GM12878 (cell line): ENCODE results near the gene TRPM3. TPM values are rescaled to one million over a fixed set of nuclear protein-coding genes. Genes with fewer than 3 reads are reported as not detected.

ENCODE experiments used
- ATAC-seq: fragments of 200-7000 bp; cut with Tn5 transposase; 3 replicates; pipeline ENCODE4 v1.9.1; 2020; ENCODE audit warnings: mild to moderate bottlenecking, moderate library complexity
- BruUV-seq: library from RNA; stranded (reverse); fragments of 400-500 nt; replicated peaks from 2 replicates; lab custom pipeline; 2021; lab: Mats Ljungman, UMichigan
- CTCF ChIA-PET: fragments of 300-600 bp; sonication (Branson Sonifier 250); formaldehyde crosslinking; extraction: SDS; loops from one replicate; lab custom pipeline; 2021; ENCODE audit warnings: inconsistent platforms; lab: Yijun Ruan, JAX
- POLR2A ChIA-PET: fragments of 350-600 bp; formaldehyde crosslinking; extraction: SDS; loops from one replicate; lab custom pipeline; 2021; ENCODE audit warnings: inconsistent platforms; lab: Charles Lee
- RAD21 ChIA-PET: fragments of 300-600 bp; sonication (Branson Sonifier 250); formaldehyde crosslinking; loops from one replicate; lab custom pipeline; 2023; ENCODE audit warnings: antibody characterized with exemption; ENCODE audit not compliant: unreplicated experiment; lab: Charles Lee
- SMC1A ChIA-PET: fragments of 300-600 bp; sonication (Branson Sonifier 250); formaldehyde crosslinking; loops from one replicate; lab custom pipeline; 2023; ENCODE audit not compliant: unreplicated experiment, uncharacterized antibody; lab: Charles Lee
- DNase-seq: peaks from one replicate; pipeline ENCODE4 v3.0.0-alpha.2; 2011; ENCODE audit warnings: low read depth, low spot score
- FAIRE-seq: peaks from 3 replicates; lab custom pipeline; 2011; peaks lifted over from hg19 to GRCh38; lab: Jason Lieb, UNC
- H2AFZ ChIP-seq: 2 replicates; pipeline ENCODE4 v1.6.0; 2011; ENCODE audit warnings: low read depth, low read length, control low read depth; ENCODE audit not compliant: control insufficient read depth
- H3K27ac ChIP-seq: 2 replicates; pipeline ENCODE4 v1.5.1; 2011; ENCODE audit warnings: control low read depth; ENCODE audit not compliant: control insufficient read depth, insufficient read depth
- H3K27me3 ChIP-seq, 2 experiments: replicated peaks in 1 of 2; 2 replicates each; pipeline versions ENCODE4 v1.6.0 to v1.6.1; 2011; ENCODE audit warnings: low read length in 1 of 2; ENCODE audit not compliant: control insufficient read depth in 2 of 2, insufficient read depth in 2 of 2
- H3K36me3 ChIP-seq, 2 experiments: 2 replicates each; pipeline ENCODE4 v1.5.1; 2011; ENCODE audit warnings: low read length in 1 of 2; ENCODE audit not compliant: control insufficient read depth in 2 of 2, insufficient read depth in 2 of 2
- H3K4me1 ChIP-seq: 2 replicates; pipeline ENCODE4 v1.6.1; 2011; ENCODE audit warnings: mild to moderate bottlenecking, low read length, moderate library complexity, mixed read lengths; ENCODE audit not compliant: control insufficient read depth, insufficient read depth
- H3K4me2 ChIP-seq: 2 replicates; pipeline ENCODE4 v1.6.0; 2011; ENCODE audit warnings: control low read depth; ENCODE audit not compliant: control insufficient read depth, insufficient read depth
- H3K4me3 ChIP-seq: fragments of 200-600 bp; sonication (generic); 2 replicates; pipeline ENCODE4 v1.5.1; 2016
- H3K79me2 ChIP-seq: 2 replicates; pipeline ENCODE4 v1.6.0; 2011; ENCODE audit warnings: low read length; ENCODE audit not compliant: control insufficient read depth, insufficient read depth
- H3K9ac ChIP-seq: 2 replicates; pipeline ENCODE4 v1.8.0; 2011; ENCODE audit warnings: low read length, control low read depth, mixed read lengths; ENCODE audit not compliant: control insufficient read depth, insufficient read depth
- H3K9me3 ChIP-seq: replicated peaks from 3 replicates; pipeline ENCODE4 v1.5.1; 2011; ENCODE audit warnings: mild to moderate bottlenecking, low read length; ENCODE audit not compliant: control insufficient read depth, insufficient read depth
- H4K20me1 ChIP-seq: 2 replicates; pipeline ENCODE4 v1.6.0; 2011; ENCODE audit not compliant: control insufficient read depth, insufficient read depth
- CBX5 ChIP-seq: sonication (generic); IDR thresholded peaks from 2 replicates; pipeline ENCODE4 v1.6.1; 2016; ENCODE audit warnings: low read depth, moderate library complexity, mild to moderate bottlenecking, inconsistent platforms
- NFIC ChIP-seq: IDR thresholded peaks from 2 replicates; pipeline ENCODE4 v1.6.1; 2012; ENCODE audit warnings: low read depth, mild to moderate bottlenecking, inconsistent platforms, low read length, moderate library complexity
- PML ChIP-seq: IDR thresholded peaks from 2 replicates; pipeline ENCODE4 v1.6.1; 2012; ENCODE audit warnings: low read length, inconsistent platforms
- RAD51 ChIP-seq: fragments of 450-650 bp; IDR thresholded peaks from 2 replicates; pipeline ENCODE4 v1.6.1; 2016; ENCODE audit warnings: moderate library complexity, mild to moderate bottlenecking, inconsistent platforms
- RBBP5 ChIP-seq: fragments of 200-600 bp; sonication (generic); conservative IDR thresholded peaks from 2 replicates; pipeline ENCODE4 v1.6.1; 2016
- TAF1 ChIP-seq: IDR thresholded peaks from 2 replicates; pipeline ENCODE4 v1.6.1; 2011; ENCODE audit warnings: mild to moderate bottlenecking, low read depth, low read length, borderline replicate concordance
- WRNIP1 ChIP-seq: IDR thresholded peaks from 2 replicates; pipeline ENCODE4 v1.6.1; 2011; ENCODE audit warnings: low read depth, low read length, improper control_type of control experiment, borderline replicate concordance
- ZNF687 ChIP-seq: fragments of 450-650 bp; IDR thresholded peaks from 2 replicates; pipeline ENCODE4 v1.6.1; 2017; ENCODE audit warnings: mild to moderate bottlenecking, moderate library complexity
- WGBS: methylation state at CpG from one replicate; pipeline ENCODE4 v1.1.6; 2016; ENCODE audit warnings: low lambda C conversion rate; ENCODE audit not compliant: insufficient replicate concordance, insufficient coverage; ENCODE audit errors: missing lambda C conversion rate; 5-methylcytosine and 5-hydroxymethylcytosine counted together
- in situ Hi-C: fragments of 300-500 bp; cut with MboI; formaldehyde crosslinking; loops from 9 replicates; pipeline ENCODE4 v1.14.3; 2018; ENCODE audit warnings: mixed read lengths
- intact Hi-C: fragments of 100-400 bp; cut with micrococcal nuclease; formaldehyde crosslinking; loops from one replicate; pipeline ENCODE4 v1.14.2; 2022; ENCODE audit not compliant: unreplicated experiment
- polyA plus RNA-seq, 11 experiments: library from polyadenylated mRNA; depleted of rRNA in 4 of 11; unstranded in 6 of 11; stranded (reverse) in 5 of 11; fragments of >200 nt; fragmentation: Nextera tagmentation in 4 of 11; fragmentation: Illumina TruSeq in 1 of 11; extraction: Ambion mirVana in 4 of 11; extraction: Trizol in 1 of 11; gene quantifications; 1 replicate in 1 of 11; 2 replicates in 10 of 11; pipeline versions ENCODE4 v1.2.1 to v1.2.3, GENCODE V29; 2011 to 2016; ENCODE audit warnings: inconsistent platforms in 2 of 11, missing spikeins in 2 of 11, low read depth in 1 of 11
- total RNA-seq, 4 experiments: library from RNA; depleted of rRNA in 3 of 4; stranded (reverse); fragments of >200 nt in 3 of 4; fragmentation: Illumina TruSeq in 1 of 4; extraction: Trizol in 1 of 4; gene quantifications; 2 replicates each; pipeline versions ENCODE4 v1.2.1 to v1.2.3, GENCODE V29; 2013 to 2021
- TF ChIP-seq, protein P1 (sequence below): fragments of 450-650 bp; IDR thresholded peaks from 2 replicates; pipeline ENCODE4 v1.6.1; 2016; ENCODE audit warnings: mild to moderate bottlenecking, moderate library complexity, borderline replicate concordance
- TF ChIP-seq, protein P2 (sequence below): fragments of 150-350 bp; IDR thresholded peaks from 2 replicates; pipeline ENCODE4 v1.6.1; 2016; ENCODE audit warnings: low read depth, low read length

The TRPM3 gene
- total and polyA plus RNA-seq, 10 of the 15 experiments (the other 5 are each of a cell fraction or from before 2014, with no cell fraction given): not detected

DNA sequence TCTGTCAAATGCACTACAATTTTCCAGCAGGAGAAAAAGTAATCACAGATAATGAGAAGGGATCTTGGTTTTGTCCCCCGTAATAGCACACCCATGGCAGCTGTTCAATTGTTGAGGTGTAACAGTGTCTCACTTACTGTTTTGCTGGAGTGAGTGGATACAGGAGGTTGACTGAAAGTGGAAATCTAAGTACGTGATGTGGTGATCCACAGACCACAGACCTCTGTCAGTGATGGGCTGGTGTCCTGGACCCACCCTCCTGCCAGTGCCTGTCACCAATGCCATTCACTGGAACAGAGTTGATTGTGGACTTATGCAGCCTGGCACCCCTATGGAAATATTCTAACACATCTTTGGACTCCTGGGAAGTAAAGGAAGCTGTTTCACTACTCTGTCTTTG lies 261.7 kb downstream of the TRPM3 start:
- H3K9me3 ChIP-seq: no peaks in the 10 kb centered on the region
- CTCF ChIA-PET: no interaction called here
- FAIRE-seq: no peak
- no peaks in the 10 kb centered on the region; a peak in 2 of 4 replicates for H3K27me3 ChIP-seq
- no TSS peak for BruUV-seq
- WGBS: 31% methylated on average over 2 of the region's 2 CpGs
- H3K27ac ChIP-seq: no peak overlapping the region
- no peaks in the 10 kb centered on the region for H4K20me1 ChIP-seq
- H3K9ac ChIP-seq: no peak overlapping the region
- no peaks in the 10 kb centered on the region for H3K36me3 ChIP-seq
- RAD21 ChIA-PET: no interaction called here
- intact Hi-C loops (loop anchor here (10.0 kb wide), 1 partner anchor 215 kb away; no protein-coding TSS in a partner anchor), in situ Hi-C loops (no loop called here)
- no peak overlapping the region for H2AFZ ChIP-seq
- POLR2A ChIA-PET: no interaction called here
- no peak for DNase-seq
- no peak overlapping the region for H3K4me3 ChIP-seq
- H3K4me2 ChIP-seq: no peak overlapping the region
- H3K4me1 ChIP-seq: no peaks in the 10 kb centered on the region
- no peak for ATAC-seq
- SMC1A ChIA-PET: no interaction called here
- no peaks in the 10 kb centered on the region for H3K79me2 ChIP-seq
- TF ChIP-seq ZNF687: no peak
- no peak for TF ChIP-seq CBX5
- no peak for TF ChIP-seq RBBP5
- TF ChIP-seq, protein P1, sequence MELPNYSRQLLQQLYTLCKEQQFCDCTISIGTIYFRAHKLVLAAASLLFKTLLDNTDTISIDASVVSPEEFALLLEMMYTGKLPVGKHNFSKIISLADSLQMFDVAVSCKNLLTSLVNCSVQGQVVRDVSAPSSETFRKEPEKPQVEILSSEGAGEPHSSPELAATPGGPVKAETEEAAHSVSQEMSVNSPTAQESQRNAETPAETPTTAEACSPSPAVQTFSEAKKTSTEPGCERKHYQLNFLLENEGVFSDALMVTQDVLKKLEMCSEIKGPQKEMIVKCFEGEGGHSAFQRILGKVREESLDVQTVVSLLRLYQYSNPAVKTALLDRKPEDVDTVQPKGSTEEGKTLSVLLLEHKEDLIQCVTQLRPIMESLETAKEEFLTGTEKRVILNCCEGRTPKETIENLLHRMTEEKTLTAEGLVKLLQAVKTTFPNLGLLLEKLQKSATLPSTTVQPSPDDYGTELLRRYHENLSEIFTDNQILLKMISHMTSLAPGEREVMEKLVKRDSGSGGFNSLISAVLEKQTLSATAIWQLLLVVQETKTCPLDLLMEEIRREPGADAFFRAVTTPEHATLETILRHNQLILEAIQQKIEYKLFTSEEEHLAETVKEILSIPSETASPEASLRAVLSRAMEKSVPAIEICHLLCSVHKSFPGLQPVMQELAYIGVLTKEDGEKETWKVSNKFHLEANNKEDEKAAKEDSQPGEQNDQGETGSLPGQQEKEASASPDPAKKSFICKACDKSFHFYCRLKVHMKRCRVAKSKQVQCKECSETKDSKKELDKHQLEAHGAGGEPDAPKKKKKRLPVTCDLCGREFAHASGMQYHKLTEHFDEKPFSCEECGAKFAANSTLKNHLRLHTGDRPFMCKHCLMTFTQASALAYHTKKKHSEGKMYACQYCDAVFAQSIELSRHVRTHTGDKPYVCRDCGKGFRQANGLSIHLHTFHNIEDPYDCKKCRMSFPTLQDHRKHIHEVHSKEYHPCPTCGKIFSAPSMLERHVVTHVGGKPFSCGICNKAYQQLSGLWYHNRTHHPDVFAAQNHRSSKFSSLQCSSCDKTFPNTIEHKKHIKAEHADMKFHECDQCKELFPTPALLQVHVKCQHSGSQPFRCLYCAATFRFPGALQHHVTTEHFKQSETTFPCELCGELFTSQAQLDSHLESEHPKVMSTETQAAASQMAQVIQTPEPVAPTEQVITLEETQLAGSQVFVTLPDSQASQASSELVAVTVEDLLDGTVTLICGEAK: no peak
- no peak for TF ChIP-seq TAF1
- TF ChIP-seq, protein P2, sequence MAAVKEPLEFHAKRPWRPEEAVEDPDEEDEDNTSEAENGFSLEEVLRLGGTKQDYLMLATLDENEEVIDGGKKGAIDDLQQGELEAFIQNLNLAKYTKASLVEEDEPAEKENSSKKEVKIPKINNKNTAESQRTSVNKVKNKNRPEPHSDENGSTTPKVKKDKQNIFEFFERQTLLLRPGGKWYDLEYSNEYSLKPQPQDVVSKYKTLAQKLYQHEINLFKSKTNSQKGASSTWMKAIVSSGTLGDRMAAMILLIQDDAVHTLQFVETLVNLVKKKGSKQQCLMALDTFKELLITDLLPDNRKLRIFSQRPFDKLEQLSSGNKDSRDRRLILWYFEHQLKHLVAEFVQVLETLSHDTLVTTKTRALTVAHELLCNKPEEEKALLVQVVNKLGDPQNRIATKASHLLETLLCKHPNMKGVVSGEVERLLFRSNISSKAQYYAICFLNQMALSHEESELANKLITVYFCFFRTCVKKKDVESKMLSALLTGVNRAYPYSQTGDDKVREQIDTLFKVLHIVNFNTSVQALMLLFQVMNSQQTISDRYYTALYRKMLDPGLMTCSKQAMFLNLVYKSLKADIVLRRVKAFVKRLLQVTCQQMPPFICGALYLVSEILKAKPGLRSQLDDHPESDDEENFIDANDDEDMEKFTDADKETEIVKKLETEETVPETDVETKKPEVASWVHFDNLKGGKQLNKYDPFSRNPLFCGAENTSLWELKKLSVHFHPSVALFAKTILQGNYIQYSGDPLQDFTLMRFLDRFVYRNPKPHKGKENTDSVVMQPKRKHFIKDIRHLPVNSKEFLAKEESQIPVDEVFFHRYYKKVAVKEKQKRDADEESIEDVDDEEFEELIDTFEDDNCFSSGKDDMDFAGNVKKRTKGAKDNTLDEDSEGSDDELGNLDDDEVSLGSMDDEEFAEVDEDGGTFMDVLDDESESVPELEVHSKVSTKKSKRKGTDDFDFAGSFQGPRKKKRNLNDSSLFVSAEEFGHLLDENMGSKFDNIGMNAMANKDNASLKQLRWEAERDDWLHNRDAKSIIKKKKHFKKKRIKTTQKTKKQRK: no peak
- TF ChIP-seq RAD51: no peak
- TF ChIP-seq WRNIP1: no peak
- no peak for TF ChIP-seq PML
- TF ChIP-seq NFIC: no peak
